Caco-2 (cell line): Measurements from ENCODE around the gene ZSWIM4. TPM values are rescaled to one million over a fixed set of nuclear protein-coding genes. Genes with fewer than 3 reads are reported as not detected.

Experiments used
- BruUV-seq: library from RNA; stranded (reverse); fragments of 400-500 nt; replicated peaks from 2 replicates; lab custom pipeline; 2021; lab: Mats Ljungman, UMichigan
- CTCF ChIA-PET: fragments of 300-600 bp; sonication (Branson Sonifier 250); formaldehyde crosslinking; loops from one replicate; lab custom pipeline; 2022; ENCODE audit warnings: antibody characterized with exemption; lab: Charles Lee
- POLR2A ChIA-PET: fragments of 300-600 bp; sonication (Branson Sonifier 250); formaldehyde crosslinking; loops from one replicate; lab custom pipeline; 2022; ENCODE audit warnings: antibody characterized with exemption; lab: Charles Lee
- DNase-seq, 2 experiments: peaks; one replicate each; pipeline versions ENCODE4 v3.0.0 to v3.0.0-alpha.2; 2020 to 2022
- H3K27me3 ChIP-seq: replicated peaks from 2 replicates; pipeline ENCODE4 v1.6.0; 2011; ENCODE audit warnings: low read length; ENCODE audit not compliant: control insufficient read depth, insufficient read depth
- H3K36me3 ChIP-seq: 2 replicates; pipeline ENCODE4 v1.5.1; 2011; ENCODE audit warnings: low read length; ENCODE audit not compliant: control insufficient read depth, insufficient read depth
- H3K4me1 ChIP-seq: fragments of 250-450 bp; sonication (Bioruptor Pico); 2 replicates; pipeline ENCODE4 v1.5.1; 2020; ENCODE audit warnings: mild to moderate bottlenecking
- H3K4me3 ChIP-seq: 2 replicates; pipeline ENCODE4 v1.5.1; 2011; ENCODE audit warnings: low read depth, mild to moderate bottlenecking, control low read depth, low read length
- H3K9me3 ChIP-seq: fragments of 250-450 bp; sonication (Bioruptor Pico); 2 replicates; pipeline ENCODE4 v1.5.1; 2020; ENCODE audit warnings: mild to moderate bottlenecking, moderate library complexity
- H3K27ac Mint-ChIP-seq: one replicate; pipeline ENCODE4 v1.8.0; 2022; ENCODE audit warnings: mixed read lengths; ENCODE audit not compliant: unreplicated experiment
- H3K27me3 Mint-ChIP-seq: one replicate; pipeline ENCODE4 v1.8.0; 2022; ENCODE audit warnings: mixed read lengths; ENCODE audit not compliant: insufficient read depth, unreplicated experiment
- H3K36me3 Mint-ChIP-seq: one replicate; pipeline ENCODE4 v1.8.0; 2022; ENCODE audit warnings: mild to moderate bottlenecking, mixed read lengths; ENCODE audit not compliant: insufficient read depth, unreplicated experiment
- H3K4me1 Mint-ChIP-seq: one replicate; pipeline ENCODE4 v1.8.0; 2022; ENCODE audit warnings: low read depth, mixed read lengths; ENCODE audit not compliant: unreplicated experiment
- H3K4me3 Mint-ChIP-seq: one replicate; pipeline ENCODE4 v1.8.0; 2022; ENCODE audit warnings: mild to moderate bottlenecking, moderate library complexity, mixed read lengths; ENCODE audit not compliant: unreplicated experiment
- H3K9me3 Mint-ChIP-seq: one replicate; pipeline ENCODE4 v1.8.0; 2022; ENCODE audit warnings: mixed read lengths; ENCODE audit not compliant: unreplicated experiment
- CTCF ChIP-seq, 2 experiments: fragments of 200-600 bp in 1 of 2; IDR thresholded peaks; 1 replicate in 1 of 2; 2 replicates in 1 of 2; pipeline versions ENCODE4 v1.5.1 to v1.8.0; 2011 to 2022; ENCODE audit warnings: antibody characterized with exemption in 1 of 2, control low read depth in 1 of 2, inconsistent platforms in 1 of 2, low read depth in 1 of 2, low read length in 1 of 2, mild to moderate bottlenecking in 1 of 2, moderate library complexity in 1 of 2; ENCODE audit not compliant: insufficient read depth in 1 of 2, severe bottlenecking in 1 of 2, unreplicated experiment in 1 of 2
- intact Hi-C: fragments of 100-400 bp; cut with micrococcal nuclease; formaldehyde crosslinking; loops from one replicate; pipeline ENCODE4 v1.10.0; 2022; ENCODE audit not compliant: unreplicated experiment
- total RNA-seq: library from RNA; stranded (reverse); gene quantifications from 2 replicates; pipeline ENCODE4 v1.2.3, GENCODE V29; 2022

Gene ZSWIM4
- total RNA-seq, 1 experiment from 2014 or later = 4.0 TPM

GRCh38 chr19:13823256-13823655, 28.0 kb downstream of the ZSWIM4 start:
- no peaks in the 10 kb centered on the region for H3K9me3 Mint-ChIP-seq
- DNase-seq = no peak
- intact Hi-C loops = no loop called here
- H3K27ac Mint-ChIP-seq = no peak overlapping the region
- no peak for TF ChIP-seq CTCF (IDR thresholded peaks at IDR 0.05; ENCODE audit: insufficient read depth in 1 of 2, low read depth in 1 of 2, low read length in 1 of 2, severe bottlenecking in 1 of 2, unreplicated experiment in 1 of 2)
- peaks cover 24% of the 10 kb centered on the region for H3K36me3 Mint-ChIP-seq
- CTCF ChIA-PET = no interaction called here
- Histone ChIP-seq H3K4me1 (peaks cover 4% of the 10 kb centered on the region; the same call in 1 of the 2 replicates), H3K4me3 (no peak overlapping the region), H3K9me3 (no peaks in the 10 kb centered on the region), H3K27me3 (no peaks in the 10 kb centered on the region), H3K36me3 (no peaks in the 10 kb centered on the region)
- BruUV-seq = no TSS peak
- peaks cover 5% of the 10 kb centered on the region for H3K4me1 Mint-ChIP-seq
- POLR2A ChIA-PET = no interaction called here
- no peak overlapping the region for H3K4me3 Mint-ChIP-seq
- no peaks in the 10 kb centered on the region for H3K27me3 Mint-ChIP-seq

GRCh38 chr19:13823901-13824300, 28.7 kb downstream of the ZSWIM4 start:
- Histone ChIP-seq H3K9me3 (no peaks in the 10 kb centered on the region), H3K36me3 (no peaks in the 10 kb centered on the region), H3K27me3 (no peaks in the 10 kb centered on the region), H3K4me3 (no peak overlapping the region), H3K4me1 (peaks cover 4% of the 10 kb centered on the region; the same call in 1 of the 2 replicates)
- Mint-ChIP-seq H3K4me3 (no peak overlapping the region), H3K9me3 (no peaks in the 10 kb centered on the region), H3K27me3 (no peaks in the 10 kb centered on the region), H3K27ac (no peak overlapping the region), H3K36me3 (peaks cover 20% of the 10 kb centered on the region), H3K4me1 (peaks cover 5% of the 10 kb centered on the region)
- no peak for DNase-seq
- ChIA-PET POLR2A (no interaction called here), CTCF (no interaction called here)
- TF ChIP-seq CTCF (IDR thresholded peaks at IDR 0.05; ENCODE audit: insufficient read depth in 1 of 2, low read depth in 1 of 2, low read length in 1 of 2, severe bottlenecking in 1 of 2, unreplicated experiment in 1 of 2) = no peak
- intact Hi-C loops = no loop called here
- no TSS peak for BruUV-seq

DNA sequence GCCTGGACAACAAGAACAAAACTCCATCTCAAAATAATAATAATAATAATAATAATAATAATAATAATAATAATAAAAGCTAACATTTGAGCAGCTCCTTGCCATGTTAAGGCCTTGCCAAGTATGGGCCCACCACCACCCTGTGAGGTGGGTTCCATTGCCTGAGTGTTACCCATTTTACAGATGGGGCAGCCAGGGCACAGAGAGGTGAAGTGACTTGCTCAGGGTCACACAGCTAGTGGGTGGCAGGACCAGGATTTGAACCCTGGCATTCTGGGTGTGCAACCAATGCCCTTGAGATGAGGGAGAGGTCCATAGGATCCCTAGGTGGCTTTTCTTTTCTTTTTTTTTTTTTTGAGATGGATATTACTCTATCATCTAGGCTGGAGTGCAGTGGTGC, 29.5 kb downstream of the ZSWIM4 start:
- H3K9me3 Mint-ChIP-seq = no peaks in the 10 kb centered on the region
- intact Hi-C loops = no loop called here
- H3K27ac Mint-ChIP-seq = no peak overlapping the region
- Histone ChIP-seq H3K9me3 (no peaks in the 10 kb centered on the region), H3K27me3 (no peaks in the 10 kb centered on the region), H3K36me3 (no peaks in the 10 kb centered on the region), H3K4me3 (no peak overlapping the region), H3K4me1 (peaks cover 4% of the 10 kb centered on the region; the same call in 1 of the 2 replicates)
- H3K27me3 Mint-ChIP-seq = no peaks in the 10 kb centered on the region
- ChIA-PET POLR2A (no interaction called here), CTCF (no interaction called here)
- no peak for TF ChIP-seq CTCF (IDR thresholded peaks at IDR 0.05; ENCODE audit: insufficient read depth in 1 of 2, low read depth in 1 of 2, low read length in 1 of 2, severe bottlenecking in 1 of 2, unreplicated experiment in 1 of 2)
- H3K4me3 Mint-ChIP-seq = no peak overlapping the region
- H3K36me3 Mint-ChIP-seq = peaks cover 20% of the 10 kb centered on the region
- no peak for DNase-seq
- no TSS peak for BruUV-seq
- H3K4me1 Mint-ChIP-seq = peaks cover 5% of the 10 kb centered on the region
